Panc1 (cell line): Measurements from ENCODE around the gene TPD52L3. TPM values are rescaled to one million over a fixed set of nuclear protein-coding genes. Genes with fewer than 3 reads are reported as not detected.

ENCODE experiments used
- ATAC-seq: fragments of 200-7000 bp; cut with Tn5 transposase; 2 replicates; pipeline ENCODE4 v1.9.1; 2020; ENCODE audit warnings: mild to moderate bottlenecking, moderate library complexity
- BruUV-seq: library from RNA; stranded (reverse); fragments of 400-500 nt; replicated peaks from 2 replicates; lab custom pipeline; 2021; lab: Mats Ljungman, UMichigan
- CTCF ChIA-PET: fragments of 300-600 bp; sonication (Branson Sonifier 250); formaldehyde crosslinking; loops from one replicate; lab custom pipeline; 2022; ENCODE audit warnings: antibody characterized with exemption; lab: Charles Lee
- POLR2A ChIA-PET: fragments of 300-600 bp; sonication (Branson Sonifier 250); formaldehyde crosslinking; loops from one replicate; lab custom pipeline; 2022; ENCODE audit warnings: antibody characterized with exemption; lab: Charles Lee
- DNase-seq: peaks from one replicate; pipeline ENCODE4 v3.0.0-alpha.2; 2010; ENCODE audit warnings: low read depth, low spot score
- H3K27ac ChIP-seq: 2 replicates; pipeline ENCODE4 v1.5.1; 2011; ENCODE audit warnings: mild to moderate bottlenecking, low read length, inconsistent platforms
- H3K27me3 ChIP-seq: fragments of 200-500 bp; sonication (Bioruptor generic); 2 replicates; pipeline ENCODE4 v1.6.0; 2014; ENCODE audit warnings: low read length, inconsistent platforms; ENCODE audit not compliant: control insufficient read depth, insufficient read depth
- H3K36me3 ChIP-seq: fragments of 200-500 bp; sonication (Bioruptor generic); 2 replicates; pipeline ENCODE4 v1.5.1; 2014; ENCODE audit warnings: inconsistent platforms, mild to moderate bottlenecking, low read length, moderate library complexity; ENCODE audit not compliant: control insufficient read depth, insufficient read depth
- H3K4me1 ChIP-seq: 2 replicates; pipeline ENCODE4 v1.5.1; 2011; ENCODE audit warnings: inconsistent platforms, mild to moderate bottlenecking, low read length, moderate library complexity; ENCODE audit not compliant: control insufficient read depth, insufficient read depth
- H3K4me3 ChIP-seq, 2 experiments: 2 replicates each; pipeline ENCODE4 v1.5.1; 2011 to 2012; ENCODE audit warnings: low read depth in 2 of 2, low read length in 2 of 2, mild to moderate bottlenecking in 2 of 2, inconsistent platforms in 1 of 2, moderate library complexity in 1 of 2
- H3K9me3 ChIP-seq: fragments of 200-500 bp; sonication (Bioruptor generic); 2 replicates; pipeline ENCODE4 v1.5.1; 2014; ENCODE audit warnings: low read depth, mild to moderate bottlenecking, inconsistent platforms, low read length, moderate library complexity; ENCODE audit not compliant: control insufficient read depth, insufficient read depth
- CTCF ChIP-seq: fragments of 450-650 bp; IDR thresholded peaks from 2 replicates; pipeline ENCODE4 v1.5.1; 2017; ENCODE audit warnings: mild to moderate bottlenecking
- POLR2AphosphoS5 ChIP-seq: IDR thresholded peaks from 2 replicates; pipeline ENCODE4 v1.6.1; 2012; ENCODE audit warnings: mild to moderate bottlenecking, low read depth, low read length, moderate library complexity
- SIN3A ChIP-seq: IDR thresholded peaks from 2 replicates; pipeline ENCODE4 v1.6.1; 2012; ENCODE audit warnings: low read depth, mild to moderate bottlenecking, low read length, moderate library complexity, borderline replicate concordance; ENCODE audit not compliant: insufficient read depth
- TCF7L2 ChIP-seq: IDR thresholded peaks from 2 replicates; pipeline ENCODE4 v1.6.1; 2011; ENCODE audit warnings: mild to moderate bottlenecking, low read depth, low read length, inconsistent platforms
- in situ Hi-C: cut with HindIII; loops from 2 replicates; pipeline ENCODE4 v1.10.0; 2016; ENCODE audit warnings: low sequenced_read_pairs, low pct_unique_long_range_greater_than_20kb
- intact Hi-C: fragments of 100-400 bp; cut with micrococcal nuclease; formaldehyde crosslinking; loops from one replicate; pipeline ENCODE4 v1.10.0; 2022; ENCODE audit not compliant: unreplicated experiment
- total RNA-seq: library from RNA; stranded (reverse); gene quantifications from one replicate; pipeline ENCODE4 v1.2.1, GENCODE V29; 2021; ENCODE audit not compliant: unreplicated experiment
- TF ChIP-seq, protein P1 (sequence below), 2 experiments: IDR thresholded peaks; 2 replicates each; pipeline ENCODE4 v1.6.1; 2011 to 2012; ENCODE audit warnings: low read depth in 2 of 2, control low read depth in 1 of 2, low read length in 1 of 2, mild to moderate bottlenecking in 1 of 2, moderate library complexity in 1 of 2; ENCODE audit not compliant: insufficient read depth in 1 of 2

Gene TPD52L3
- total RNA-seq, 1 experiment from 2014 or later: not detected

GRCh38 chr9:6367128-6367890 lies 39.1 kb downstream of the TPD52L3 start:
- in situ Hi-C loops: no loop called here
- no peaks in the 10 kb centered on the region for H3K36me3 ChIP-seq
- CTCF ChIA-PET: no interaction called here
- DNase-seq (no peak), ATAC-seq (no peak)
- no peaks in the 10 kb centered on the region for H3K4me1 ChIP-seq
- intact Hi-C loops: no loop called here
- no peak overlapping the region for H3K27ac ChIP-seq
- H3K9me3 ChIP-seq: no peaks in the 10 kb centered on the region
- POLR2A ChIA-PET: no interaction called here
- H3K27me3 ChIP-seq: no peaks in the 10 kb centered on the region
- TF ChIP-seq, protein P1, sequence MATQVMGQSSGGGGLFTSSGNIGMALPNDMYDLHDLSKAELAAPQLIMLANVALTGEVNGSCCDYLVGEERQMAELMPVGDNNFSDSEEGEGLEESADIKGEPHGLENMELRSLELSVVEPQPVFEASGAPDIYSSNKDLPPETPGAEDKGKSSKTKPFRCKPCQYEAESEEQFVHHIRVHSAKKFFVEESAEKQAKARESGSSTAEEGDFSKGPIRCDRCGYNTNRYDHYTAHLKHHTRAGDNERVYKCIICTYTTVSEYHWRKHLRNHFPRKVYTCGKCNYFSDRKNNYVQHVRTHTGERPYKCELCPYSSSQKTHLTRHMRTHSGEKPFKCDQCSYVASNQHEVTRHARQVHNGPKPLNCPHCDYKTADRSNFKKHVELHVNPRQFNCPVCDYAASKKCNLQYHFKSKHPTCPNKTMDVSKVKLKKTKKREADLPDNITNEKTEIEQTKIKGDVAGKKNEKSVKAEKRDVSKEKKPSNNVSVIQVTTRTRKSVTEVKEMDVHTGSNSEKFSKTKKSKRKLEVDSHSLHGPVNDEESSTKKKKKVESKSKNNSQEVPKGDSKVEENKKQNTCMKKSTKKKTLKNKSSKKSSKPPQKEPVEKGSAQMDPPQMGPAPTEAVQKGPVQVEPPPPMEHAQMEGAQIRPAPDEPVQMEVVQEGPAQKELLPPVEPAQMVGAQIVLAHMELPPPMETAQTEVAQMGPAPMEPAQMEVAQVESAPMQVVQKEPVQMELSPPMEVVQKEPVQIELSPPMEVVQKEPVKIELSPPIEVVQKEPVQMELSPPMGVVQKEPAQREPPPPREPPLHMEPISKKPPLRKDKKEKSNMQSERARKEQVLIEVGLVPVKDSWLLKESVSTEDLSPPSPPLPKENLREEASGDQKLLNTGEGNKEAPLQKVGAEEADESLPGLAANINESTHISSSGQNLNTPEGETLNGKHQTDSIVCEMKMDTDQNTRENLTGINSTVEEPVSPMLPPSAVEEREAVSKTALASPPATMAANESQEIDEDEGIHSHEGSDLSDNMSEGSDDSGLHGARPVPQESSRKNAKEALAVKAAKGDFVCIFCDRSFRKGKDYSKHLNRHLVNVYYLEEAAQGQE (IDR thresholded peaks at IDR 0.05; ENCODE audit: insufficient read depth in 1 of 2, low read depth in 2 of 2, low read length in 1 of 2): no peak
- no peak for TF ChIP-seq POLR2AphosphoS5
- TF ChIP-seq TCF7L2: no peak
- no peak for TF ChIP-seq CTCF
- TF ChIP-seq SIN3A: no peak
- BruUV-seq: no TSS peak
- no peak overlapping the region for H3K4me3 ChIP-seq

DNA sequence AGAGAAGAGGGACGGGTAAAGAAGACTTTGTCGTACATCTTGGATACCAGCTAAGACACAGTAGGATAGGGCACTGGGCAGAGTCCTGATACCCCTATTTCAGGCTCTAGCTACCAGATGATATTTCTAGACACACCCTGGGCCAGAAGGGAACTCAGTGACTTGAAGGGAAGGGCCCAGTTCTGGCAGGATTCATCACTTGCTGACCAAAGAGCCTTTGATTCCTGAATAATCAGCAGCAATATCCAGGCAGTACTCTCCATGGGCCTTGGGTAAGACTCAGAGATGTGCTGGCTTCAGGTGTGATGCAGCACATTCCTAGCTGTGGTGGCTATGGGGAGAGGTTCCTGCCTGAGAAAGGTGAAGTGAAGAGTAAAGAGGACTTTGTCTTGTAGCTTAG lies 40.7 kb downstream of the TPD52L3 start:
- DNase-seq (no peak), ATAC-seq (no peak)
- ChIA-PET CTCF (no interaction called here), POLR2A (no interaction called here)
- no TSS peak for BruUV-seq
- intact Hi-C loops (no loop called here), in situ Hi-C loops (no loop called here)
- Histone ChIP-seq H3K27me3 (no peaks in the 10 kb centered on the region), H3K4me1 (no peaks in the 10 kb centered on the region), H3K36me3 (no peaks in the 10 kb centered on the region), H3K27ac (no peak overlapping the region), H3K9me3 (no peaks in the 10 kb centered on the region), H3K4me3 (no peak overlapping the region)
- no peak for TF ChIP-seq SIN3A
- TF ChIP-seq TCF7L2: no peak
- no peak for TF ChIP-seq POLR2AphosphoS5
- no peak for TF ChIP-seq CTCF
- TF ChIP-seq, protein P1 (IDR thresholded peaks at IDR 0.05; ENCODE audit: insufficient read depth in 1 of 2, low read depth in 2 of 2, low read length in 1 of 2): no peak
